ENCODE results near the gene RHBDD2. TPM values are rescaled to one million over a fixed set of nuclear protein-coding genes. Genes with fewer than 3 reads are reported as not detected.
"Not testable (repeated sequence)": the region's sequence is repeated elsewhere in the genome, so short reads cannot be mapped to it uniquely, and the experiment has no call there.

RHBDD2 gene
- polyA plus RNA-seq, 4 donors, result 60.6 to 73.9 (median 68.7) TPM

GRCh38 chr7:75888464-75889222 lies 9.8 kb downstream of the RHBDD2 start:
- DNase-seq (ENCODE audit: low read depth in 4 of 4, low spot score in 2 of 4), result no peak

- DNase-seq (ENCODE audit: low read depth in 4 of 4, low spot score in 2 of 4), result no peak
Observed at GRCh38 chr7:75889223-75889825, 10.5 kb downstream of the RHBDD2 start.

- DNase-seq (ENCODE audit: low read depth in 4 of 4, low spot score in 2 of 4), result no peak
Observed at GRCh38 chr7:75889826-75890225, 11.0 kb downstream of the RHBDD2 start.

GRCh38 chr7:75891237-75891636 lies 12.4 kb downstream of the RHBDD2 start:
- DNase-seq (ENCODE audit: low read depth in 4 of 4, low spot score in 2 of 4), result not testable (repeated sequence)

- no peak for DNase-seq (ENCODE audit: low read depth in 4 of 4, low spot score in 2 of 4)
Observed at GRCh38 chr7:75891815-75892411, 13.1 kb downstream of the RHBDD2 start.

GRCh38 chr7:75892634-75893272 lies 13.9 kb downstream of the RHBDD2 start:
- no peak for DNase-seq (ENCODE audit: low read depth in 4 of 4, low spot score in 2 of 4)

GRCh38 chr7:75896803-75897327 lies 18.0 kb downstream of the RHBDD2 start:
- DNase-seq (ENCODE audit: low read depth in 4 of 4, low spot score in 2 of 4), result no peak

GRCh38 chr7:75900617-75901315 lies 21.9 kb downstream of the RHBDD2 start:
- no peak for DNase-seq (ENCODE audit: low read depth in 4 of 4, low spot score in 2 of 4)

- no peak for DNase-seq (ENCODE audit: low read depth in 4 of 4, low spot score in 2 of 4)
Observed at GRCh38 chr7:75905785-75906604, 27.2 kb downstream of the RHBDD2 start.

GRCh38 chr7:75906991-75907667 lies 28.3 kb downstream of the RHBDD2 start:
- DNase-seq (ENCODE audit: low read depth in 4 of 4, low spot score in 2 of 4), result no peak

- DNase-seq (ENCODE audit: low read depth in 4 of 4, low spot score in 2 of 4), result not testable (repeated sequence)
Observed at GRCh38 chr7:75907668-75908039, 28.8 kb downstream of the RHBDD2 start.

- no peak for DNase-seq (ENCODE audit: low read depth in 4 of 4, low spot score in 2 of 4)
Observed at GRCh38 chr7:75909521-75910132, 30.8 kb downstream of the RHBDD2 start.

- DNase-seq (ENCODE audit: low read depth in 4 of 4, low spot score in 2 of 4), result not testable (repeated sequence)
Observed at GRCh38 chr7:75911186-75911585, 32.4 kb downstream of the RHBDD2 start.

GRCh38 chr7:75913437-75913836 lies 34.6 kb downstream of the RHBDD2 start:
- DNase-seq (ENCODE audit: low read depth in 4 of 4, low spot score in 2 of 4), result no peak

- DNase-seq (ENCODE audit: low read depth in 4 of 4, low spot score in 2 of 4), result no peak
Observed at GRCh38 chr7:75914169-75914654, 35.4 kb downstream of the RHBDD2 start.

- peak in 3 of 4 donors; percentile 81 to 91 (median 88) for DNase-seq (ENCODE audit: low read depth in 4 of 4, low spot score in 2 of 4)
Observed at GRCh38 chr7:75914655-75915415, 36.0 kb downstream of the RHBDD2 start, which contains the start of gene POR. TSS of gene POR (plus strand) at chr7:75915155. CDS start at chr7:75954002, 38,847 bp downstream.

- DNase-seq (ENCODE audit: low read depth in 4 of 4, low spot score in 2 of 4), result no peak
Observed at GRCh38 chr7:75915416-75916156, 36.8 kb downstream of the RHBDD2 start.

Data from left renal cortex interstitium (tissue), 4 donors.